COLO668 (cell line): ENCODE results near the gene GPRIN3.
"Not testable (repeated sequence)": the region's sequence is repeated elsewhere in the genome, so short reads cannot be mapped to it uniquely, and the experiment has no call there.

ENCODE experiments used
- DNase-seq: peaks from one replicate; lab custom pipeline; 2025; ENCODE audit not compliant: unreplicated experiment; lab: John Stamatoyannopoulos, UW

The GPRIN3 gene

GRCh38 chr4:89258506-89258905, 49.1 kb downstream of the GPRIN3 start:
- DNase-seq = no peak

- DNase-seq = no peak
Observed at GRCh38 chr4:89257376-89257775, 50.2 kb downstream of the GPRIN3 start.

GRCh38 chr4:89256203-89256800, 51.3 kb downstream of the GPRIN3 start:
- no peak for DNase-seq

- peak; percentile 19 for DNase-seq
Observed at GRCh38 chr4:89254847-89255246, 52.8 kb downstream of the GPRIN3 start.

- DNase-seq = not testable (repeated sequence)
Observed at GRCh38 chr4:89254347-89254746, 53.3 kb downstream of the GPRIN3 start.

- DNase-seq = no peak
Observed at GRCh38 chr4:89253935-89254334, 53.7 kb downstream of the GPRIN3 start.

GRCh38 chr4:89253311-89253710, 54.3 kb downstream of the GPRIN3 start:
- no peak for DNase-seq

- no peak for DNase-seq
Observed at GRCh38 chr4:89251396-89251795, 56.2 kb downstream of the GPRIN3 start.

- peak; percentile 86 for DNase-seq
Observed at GRCh38 chr4:89249716-89250361, 57.8 kb downstream of the GPRIN3 start.

- DNase-seq = no peak
Observed at GRCh38 chr4:89249313-89249712, 58.3 kb downstream of the GPRIN3 start.

GRCh38 chr4:89248879-89249281, 58.7 kb downstream of the GPRIN3 start:
- peak; percentile 92 for DNase-seq

GRCh38 chr4:89247951-89248350, 59.6 kb downstream of the GPRIN3 start:
- no peak for DNase-seq

- peak; percentile 71 for DNase-seq
Observed at GRCh38 chr4:89245459-89245858, 62.1 kb downstream of the GPRIN3 start.

GRCh38 chr4:89243733-89244252, 63.8 kb downstream of the GPRIN3 start:
- no peak for DNase-seq

GRCh38 chr4:89242864-89243732, 64.5 kb downstream of the GPRIN3 start:
- peak; percentile 27 for DNase-seq

- no peak for DNase-seq
Observed at GRCh38 chr4:89242216-89242615, 65.4 kb downstream of the GPRIN3 start.

- no peak for DNase-seq
Observed at GRCh38 chr4:89230271-89230670, 77.3 kb downstream of the GPRIN3 start.

- peak; percentile 79 for DNase-seq
Observed at GRCh38 chr4:89226665-89227574, 80.7 kb downstream of the GPRIN3 start.

GRCh38 chr4:89222170-89222569, 85.4 kb downstream of the GPRIN3 start:
- DNase-seq = no peak

- no peak for DNase-seq
Observed at GRCh38 chr4:89221167-89221867, 86.3 kb downstream of the GPRIN3 start.
